Measurements from ENCODE around the gene NKD2. TPM values are rescaled to one million over a fixed set of nuclear protein-coding genes. Genes with fewer than 3 reads are reported as not detected.

The NKD2 gene
- total RNA-seq, 2 experiments from 2014 or later = 0.17 to 0.30 TPM

DNA sequence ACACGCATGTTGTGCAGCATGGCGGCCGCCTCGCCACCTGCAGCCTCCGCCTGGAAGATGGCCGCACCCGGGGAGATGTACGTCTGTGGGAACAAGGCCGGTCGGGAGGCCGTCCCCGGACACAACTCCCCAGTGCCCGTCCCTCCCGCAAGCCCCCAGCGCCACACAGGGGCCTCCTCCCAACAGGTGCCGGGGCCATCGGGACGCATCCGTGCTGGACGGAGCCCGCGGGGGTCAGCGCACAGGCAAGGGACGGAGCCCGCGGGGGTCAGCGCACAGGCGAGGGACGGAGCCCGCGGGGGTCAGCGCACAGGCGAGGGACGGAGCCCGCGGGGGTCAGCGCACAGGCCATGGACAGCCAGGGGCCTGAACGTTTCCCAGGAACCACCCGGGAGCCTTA lies 76.8 kb downstream of the NKD2 start:
- no peaks in the 10 kb centered on the region for H3K4me1 Mint-ChIP-seq (ENCODE audit: low read depth)
- ATAC-seq (ENCODE audit: poor library complexity) (no peak), DNase-seq (no peak)
- no peak overlapping the region for H3K27ac Mint-ChIP-seq
- TF ChIP-seq, protein P1, sequence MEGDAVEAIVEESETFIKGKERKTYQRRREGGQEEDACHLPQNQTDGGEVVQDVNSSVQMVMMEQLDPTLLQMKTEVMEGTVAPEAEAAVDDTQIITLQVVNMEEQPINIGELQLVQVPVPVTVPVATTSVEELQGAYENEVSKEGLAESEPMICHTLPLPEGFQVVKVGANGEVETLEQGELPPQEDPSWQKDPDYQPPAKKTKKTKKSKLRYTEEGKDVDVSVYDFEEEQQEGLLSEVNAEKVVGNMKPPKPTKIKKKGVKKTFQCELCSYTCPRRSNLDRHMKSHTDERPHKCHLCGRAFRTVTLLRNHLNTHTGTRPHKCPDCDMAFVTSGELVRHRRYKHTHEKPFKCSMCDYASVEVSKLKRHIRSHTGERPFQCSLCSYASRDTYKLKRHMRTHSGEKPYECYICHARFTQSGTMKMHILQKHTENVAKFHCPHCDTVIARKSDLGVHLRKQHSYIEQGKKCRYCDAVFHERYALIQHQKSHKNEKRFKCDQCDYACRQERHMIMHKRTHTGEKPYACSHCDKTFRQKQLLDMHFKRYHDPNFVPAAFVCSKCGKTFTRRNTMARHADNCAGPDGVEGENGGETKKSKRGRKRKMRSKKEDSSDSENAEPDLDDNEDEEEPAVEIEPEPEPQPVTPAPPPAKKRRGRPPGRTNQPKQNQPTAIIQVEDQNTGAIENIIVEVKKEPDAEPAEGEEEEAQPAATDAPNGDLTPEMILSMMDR (IDR thresholded peaks at IDR 0.05) = no peak
- H3K9me3 Mint-ChIP-seq = no peaks in the 10 kb centered on the region
- Histone ChIP-seq H3K9me3 (ENCODE audit: control insufficient read depth in 1 of 2, insufficient read depth in 1 of 2, low read length in 2 of 2) (no peaks in the 10 kb centered on the region), H3K4me1 (ENCODE audit: insufficient read depth, low read length) (no peaks in the 10 kb centered on the region), H3K4me3 (ENCODE audit: low read length) (no peak overlapping the region), H3K27ac (ENCODE audit: low read depth in 1 of 2, low read length in 2 of 2) (no peak overlapping the region), H3K36me3 (ENCODE audit: insufficient read depth, low read length) (peaks cover 84% of the 10 kb centered on the region), H3K27me3 (ENCODE audit: control insufficient read depth in 1 of 2, insufficient read depth in 2 of 2, low read length in 2 of 2) (no peaks in the 10 kb centered on the region)
- H3K27me3 Mint-ChIP-seq = no peaks in the 10 kb centered on the region
- H3K4me3 Mint-ChIP-seq = no peak overlapping the region
- peaks cover 42% of the 10 kb centered on the region for H3K36me3 Mint-ChIP-seq (ENCODE audit: low read depth)
- CTCF ChIA-PET = no interaction called here
- POLR2A ChIA-PET = no interaction called here
- intact Hi-C loops (cut with DNase I, micrococcal nuclease) = no loop called here

DNA sequence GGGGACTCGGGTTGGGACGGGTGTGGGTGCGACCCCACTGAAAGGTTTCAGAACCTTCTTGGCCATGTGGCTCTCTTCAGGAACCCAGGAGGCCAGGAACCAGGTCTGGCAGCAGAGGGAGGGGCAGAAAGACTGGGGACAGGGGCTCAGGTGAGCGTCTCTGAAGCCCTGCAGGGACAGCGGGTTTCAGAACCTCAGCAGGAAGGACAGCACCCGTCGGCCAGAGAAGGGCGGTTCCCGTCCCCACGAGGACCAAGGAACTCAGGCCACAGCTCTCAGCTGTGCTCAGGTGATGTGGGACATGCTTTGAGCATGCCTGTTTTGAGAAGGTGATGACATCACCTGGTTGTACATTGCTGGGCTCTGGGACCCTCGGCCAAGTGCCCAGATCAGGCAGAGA lies 77.5 kb downstream of the NKD2 start:
- H3K4me3 ChIP-seq (ENCODE audit: low read length) = no peak overlapping the region
- ChIA-PET CTCF (no interaction called here), POLR2A (no interaction called here)
- Mint-ChIP-seq H3K36me3 (ENCODE audit: low read depth) (peaks cover 39% of the 10 kb centered on the region), H3K27ac (no peak overlapping the region), H3K4me1 (ENCODE audit: low read depth) (no peaks in the 10 kb centered on the region), H3K27me3 (no peaks in the 10 kb centered on the region), H3K4me3 (no peak overlapping the region), H3K9me3 (no peaks in the 10 kb centered on the region)
- intact Hi-C loops (cut with DNase I, micrococcal nuclease) = no loop called here
- H3K4me1 ChIP-seq (ENCODE audit: insufficient read depth, low read length) = no peaks in the 10 kb centered on the region
- TF ChIP-seq, protein P1 (IDR thresholded peaks at IDR 0.05) = no peak
- peaks cover 84% of the 10 kb centered on the region for H3K36me3 ChIP-seq (ENCODE audit: insufficient read depth, low read length)
- H3K27me3 ChIP-seq (ENCODE audit: control insufficient read depth in 1 of 2, insufficient read depth in 2 of 2, low read length in 2 of 2) = no peaks in the 10 kb centered on the region
- DNase-seq (no peak), ATAC-seq (ENCODE audit: poor library complexity) (no peak)
- H3K9me3 ChIP-seq (ENCODE audit: control insufficient read depth in 1 of 2, insufficient read depth in 1 of 2, low read length in 2 of 2) = no peaks in the 10 kb centered on the region
- H3K27ac ChIP-seq (ENCODE audit: low read depth in 1 of 2, low read length in 2 of 2) = no peak overlapping the region

DNA sequence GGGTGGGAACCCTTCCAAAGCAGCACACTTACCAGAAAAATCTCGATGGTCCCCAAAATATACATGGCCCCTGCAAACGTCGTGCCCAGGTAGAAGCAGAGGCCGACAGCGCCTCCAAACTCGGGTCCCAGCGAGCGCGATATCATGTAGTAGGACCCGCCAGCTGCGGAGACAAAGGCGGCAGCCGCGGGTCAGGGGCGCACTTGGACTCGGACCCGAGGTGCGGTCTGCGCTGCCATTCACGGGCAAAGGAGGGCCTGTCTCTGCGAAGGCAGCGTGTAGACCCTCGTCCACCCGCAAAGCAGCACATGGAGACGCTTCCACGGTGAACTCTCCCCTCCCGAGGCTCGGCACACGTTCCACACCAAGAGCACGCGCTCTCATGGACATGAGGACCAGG lies 78.3 kb downstream of the NKD2 start:
- TF ChIP-seq, protein P1 (IDR thresholded peaks at IDR 0.05) = no peak
- no peaks in the 10 kb centered on the region for H3K9me3 Mint-ChIP-seq
- H3K4me1 Mint-ChIP-seq (ENCODE audit: low read depth) = no peaks in the 10 kb centered on the region
- Histone ChIP-seq H3K36me3 (ENCODE audit: insufficient read depth, low read length) (peaks cover 84% of the 10 kb centered on the region), H3K9me3 (ENCODE audit: control insufficient read depth in 1 of 2, insufficient read depth in 1 of 2, low read length in 2 of 2) (no peaks in the 10 kb centered on the region), H3K27me3 (ENCODE audit: control insufficient read depth in 1 of 2, insufficient read depth in 2 of 2, low read length in 2 of 2) (no peaks in the 10 kb centered on the region), H3K27ac (ENCODE audit: low read depth in 1 of 2, low read length in 2 of 2) (no peak overlapping the region), H3K4me1 (ENCODE audit: insufficient read depth, low read length) (no peaks in the 10 kb centered on the region), H3K4me3 (ENCODE audit: low read length) (no peak overlapping the region)
- intact Hi-C loops (cut with DNase I, micrococcal nuclease) = no loop called here
- H3K27ac Mint-ChIP-seq = no peak overlapping the region
- DNase-seq (no peak), ATAC-seq (ENCODE audit: poor library complexity) (no peak)
- POLR2A ChIA-PET = no interaction called here
- H3K27me3 Mint-ChIP-seq = no peaks in the 10 kb centered on the region
- peaks cover 35% of the 10 kb centered on the region for H3K36me3 Mint-ChIP-seq (ENCODE audit: low read depth)
- no peak overlapping the region for H3K4me3 Mint-ChIP-seq
- CTCF ChIA-PET = no interaction called here

Data from CD4-positive, alpha-beta T cell (primary cell).